GM11168 (cell line): ENCODE results near the gene ZNF197.
"Not testable (repeated sequence)": the region's sequence is repeated elsewhere in the genome, so short reads cannot be mapped to it uniquely, and the experiment has no call there.

ENCODE experiments used
- in situ Hi-C: fragments of 300-500 bp; cut with MboI; formaldehyde crosslinking; loops from one replicate; pipeline ENCODE4 v1.12.0; 2022; ENCODE audit warnings: low sequenced_read_pairs; ENCODE audit not compliant: unreplicated experiment

Gene ZNF197

DNA sequence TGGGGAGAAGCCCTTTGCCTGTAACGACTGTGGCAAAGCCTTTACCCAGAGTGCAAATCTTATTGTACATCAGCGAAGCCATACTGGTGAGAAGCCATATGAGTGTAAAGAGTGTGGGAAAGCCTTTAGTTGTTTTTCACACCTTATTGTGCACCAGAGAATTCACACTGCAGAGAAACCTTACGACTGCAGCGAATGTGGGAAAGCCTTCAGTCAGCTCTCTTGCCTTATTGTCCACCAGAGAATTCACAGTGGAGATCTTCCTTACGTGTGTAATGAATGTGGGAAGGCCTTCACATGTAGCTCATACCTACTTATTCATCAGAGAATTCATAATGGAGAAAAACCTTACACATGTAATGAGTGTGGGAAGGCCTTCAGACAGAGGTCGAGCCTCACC lies 34.6 kb downstream of the ZNF197 start:
- in situ Hi-C loops: no loop called here

DNA sequence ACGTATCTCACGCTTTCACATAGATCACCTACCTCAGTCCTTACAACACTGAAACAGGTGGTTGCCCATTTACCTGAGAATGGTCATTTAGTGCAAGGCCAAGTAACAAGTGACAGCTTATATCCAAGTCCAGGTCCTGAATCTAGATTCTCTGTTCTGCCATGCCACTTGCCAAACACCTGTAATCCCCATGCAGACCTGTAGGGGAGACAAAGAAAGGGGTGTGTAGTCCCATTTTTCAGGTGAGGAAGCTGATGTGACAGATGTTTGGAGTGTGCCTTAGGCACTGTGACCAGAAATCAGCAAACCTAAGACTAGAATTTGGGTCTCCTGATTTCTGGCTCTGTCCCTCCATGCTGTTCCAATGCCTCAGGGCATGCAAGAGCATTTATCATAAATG lies 36.4 kb downstream of the ZNF197 start:
- in situ Hi-C loops: no loop called here

DNA sequence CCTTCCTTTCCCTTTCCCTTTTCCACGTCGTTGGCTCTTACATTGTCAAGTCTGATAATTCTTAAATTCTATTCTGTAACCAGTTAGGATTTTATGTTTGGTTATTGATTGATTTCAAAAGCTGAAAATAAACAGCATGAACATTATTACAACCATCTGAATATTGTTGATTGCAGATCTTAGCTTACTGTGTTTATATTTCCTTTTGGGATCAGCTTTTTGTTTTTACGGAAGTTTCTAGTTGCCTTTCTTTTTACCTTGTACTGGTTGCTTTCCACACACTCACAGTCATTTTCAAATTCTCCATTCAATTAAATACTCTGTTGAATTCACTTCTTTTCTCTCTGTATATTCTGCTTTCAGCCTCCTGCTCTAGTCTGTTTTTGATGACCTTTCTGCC lies 40.3 kb downstream of the ZNF197 start:
- in situ Hi-C loops: no loop called here

- in situ Hi-C loops: no loop called here
These were observed 41.5 kb downstream of the ZNF197 start for GRCh38 chr3:44666346-44666745.

DNA sequence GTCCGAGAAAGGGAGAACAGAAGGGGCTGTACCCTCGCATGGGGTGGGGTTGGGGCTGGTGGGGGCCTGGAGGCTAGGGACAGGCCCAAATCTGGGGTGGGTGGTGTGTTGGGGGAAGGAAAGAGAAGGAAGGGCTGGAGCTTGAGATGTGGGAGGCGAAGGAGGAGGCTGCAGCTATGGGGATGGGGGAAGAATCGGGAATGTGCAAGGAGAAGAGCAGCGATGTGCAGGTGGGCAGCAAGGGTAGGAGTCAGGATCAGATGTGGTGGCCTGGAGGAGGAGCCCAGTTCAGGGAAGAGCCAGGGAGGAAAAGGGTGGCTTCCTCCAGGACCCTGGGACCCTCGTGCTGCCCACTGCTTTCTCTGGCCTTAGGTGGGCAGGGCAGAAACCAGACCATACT lies 44.9 kb downstream of the ZNF197 start:
- in situ Hi-C loops: no loop called here

DNA sequence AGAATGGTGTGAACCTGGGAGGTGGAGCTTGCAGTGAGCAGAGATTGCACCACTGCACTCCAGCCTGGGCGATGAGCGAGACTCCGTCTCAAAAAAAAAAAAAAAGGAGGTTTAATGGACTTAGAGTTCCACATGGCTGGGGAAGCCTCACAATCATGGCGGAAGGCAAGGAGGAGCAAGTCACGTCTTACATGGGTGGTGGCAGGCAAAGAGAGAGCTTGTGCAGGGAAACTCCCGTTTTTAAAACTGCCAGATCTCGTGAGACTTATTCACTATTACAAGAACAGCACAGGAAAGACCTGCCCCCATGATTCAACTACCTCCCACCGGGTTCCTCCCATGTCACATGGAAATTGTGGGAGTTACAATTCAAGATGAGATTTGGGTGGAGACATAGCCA lies 48.6 kb downstream of the ZNF197 start:
- in situ Hi-C loops: not testable (repeated sequence)

GRCh38 chr3:44674211-44674610 lies 49.4 kb downstream of the ZNF197 start:
- in situ Hi-C loops: no loop called here

GRCh38 chr3:44678480-44679116 lies 53.8 kb downstream of the ZNF197 start:
- in situ Hi-C loops: no loop called here

DNA sequence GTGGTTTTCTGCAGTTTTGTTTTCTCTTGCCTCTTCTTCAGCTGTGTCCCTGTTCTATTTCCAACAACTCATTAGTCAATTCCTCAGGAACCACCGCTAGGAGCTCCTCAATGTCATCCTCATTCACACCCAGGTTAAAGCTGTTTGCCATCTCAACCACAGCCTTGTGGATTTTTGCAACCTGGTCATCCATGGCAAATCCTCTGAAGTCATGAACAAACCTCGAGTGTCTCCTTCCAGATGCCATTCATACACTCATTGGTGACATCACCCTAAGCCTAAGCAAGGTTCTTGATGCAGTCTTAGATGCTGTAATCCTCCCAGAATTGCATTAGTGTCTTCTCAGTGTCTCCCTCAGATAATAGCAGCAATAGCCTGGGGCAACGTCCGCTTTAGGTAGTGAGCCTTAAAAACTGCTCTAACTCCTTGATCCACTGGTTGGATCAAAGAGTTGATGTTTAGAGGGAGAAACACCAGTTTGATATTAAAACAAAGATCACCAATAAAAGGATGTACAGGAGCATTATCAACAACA lies 56.2 kb downstream of the ZNF197 start:
- in situ Hi-C loops: no loop called here

- in situ Hi-C loops: no loop called here
These were observed 57.5 kb downstream of the ZNF197 start for GRCh38 chr3:44682182-44682896.

DNA sequence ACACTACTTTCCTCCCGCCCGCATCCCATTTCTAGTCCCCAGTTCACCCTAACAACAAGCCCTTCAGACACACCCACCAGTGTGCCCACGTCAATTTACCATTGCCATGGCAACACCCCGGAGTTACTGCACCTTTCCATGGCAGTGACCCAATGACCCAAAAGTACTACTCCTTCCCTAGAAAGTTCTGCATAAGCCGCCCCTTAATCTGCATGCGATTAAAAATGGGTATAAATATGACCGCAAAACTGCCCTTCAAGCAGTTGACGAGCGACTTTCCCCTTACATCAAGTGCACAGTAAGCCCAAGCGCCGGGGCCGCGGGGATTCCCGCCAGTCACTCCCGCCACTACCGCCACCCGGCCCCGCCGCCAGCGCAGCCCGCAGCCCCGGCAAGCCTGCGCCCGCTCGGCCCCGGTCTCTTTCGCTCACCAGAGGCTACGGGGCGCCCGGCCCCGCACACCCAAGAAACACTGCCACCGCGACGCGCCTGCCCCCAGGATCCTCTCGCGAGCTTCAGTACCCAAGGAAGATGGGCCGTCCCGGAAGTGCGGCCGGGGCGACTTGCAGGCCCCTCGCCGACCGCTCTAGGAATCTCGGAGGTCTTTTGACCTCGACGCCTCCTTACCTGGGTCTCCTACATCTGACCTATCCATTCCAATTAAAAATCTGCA lies 60.4 kb downstream of the ZNF197 start:
- in situ Hi-C loops: no loop called here

- in situ Hi-C loops: no loop called here
These were observed 63.1 kb downstream of the ZNF197 start for GRCh38 chr3:44687898-44688297.
